ENCODE measurements around the gene DLG2. TPM values are rescaled to one million over a fixed set of nuclear protein-coding genes. Genes with fewer than 3 reads are reported as not detected.

The DLG2 gene
- polyA plus RNA-seq, 4 donors: 6.8 to 14.7 (median 13.2) TPM

DNA sequence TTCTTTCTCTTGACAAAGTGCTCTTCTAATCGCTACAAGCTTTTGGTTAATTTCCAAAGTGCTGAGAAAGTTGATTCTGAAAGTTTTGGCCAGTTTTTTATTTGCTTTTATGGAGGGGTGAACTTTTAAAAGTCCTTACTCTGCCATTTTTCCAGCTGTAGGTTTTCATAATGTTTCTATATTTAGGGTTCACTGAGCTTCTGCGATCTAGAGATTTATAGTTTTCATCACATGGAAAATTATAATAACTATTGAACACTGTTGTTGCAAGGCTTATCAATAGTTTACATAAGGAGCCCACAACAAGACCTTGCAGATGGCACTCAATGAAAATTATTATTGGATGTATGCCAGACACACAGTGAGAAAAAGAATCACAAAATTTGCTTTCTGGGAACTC lies 55.1 kb downstream of the DLG2 start:
- DNase-seq (ENCODE audit: low read depth in 4 of 4, low spot score in 3 of 4): peak in 2 of 4 donors; percentile 12 to 29

- no peak for DNase-seq (ENCODE audit: low read depth in 4 of 4, low spot score in 3 of 4)
Measured at GRCh38 chr11:85569525-85569924, 57.6 kb downstream of the DLG2 start.

GRCh38 chr11:85558411-85558810 lies 68.7 kb downstream of the DLG2 start:
- no peak for DNase-seq (ENCODE audit: low read depth in 4 of 4, low spot score in 3 of 4)

DNA sequence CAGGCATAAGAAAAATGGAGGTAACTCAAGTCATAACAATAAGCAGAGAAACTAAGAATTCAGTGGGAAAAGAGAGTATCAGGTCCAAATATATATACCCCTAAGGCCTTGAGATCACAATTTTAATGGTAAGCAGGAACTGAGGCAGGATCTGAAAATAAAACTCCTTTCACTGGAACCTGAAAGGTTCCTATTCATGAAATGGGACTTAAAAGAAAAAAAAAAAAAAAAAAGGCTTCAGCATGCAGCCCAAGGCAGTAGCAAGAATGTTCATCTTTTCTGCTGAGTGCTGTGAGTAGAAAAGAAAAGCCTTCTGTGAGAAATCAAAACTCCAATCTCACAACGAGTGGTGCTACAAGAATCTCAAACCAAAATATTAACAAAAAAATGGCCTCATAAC lies 75.3 kb downstream of the DLG2 start:
- no peak for DNase-seq (ENCODE audit: low read depth in 4 of 4, low spot score in 3 of 4)

- DNase-seq (ENCODE audit: low read depth in 4 of 4, low spot score in 3 of 4): no peak
Measured at GRCh38 chr11:85541683-85542082, 85.5 kb downstream of the DLG2 start.

- DNase-seq (ENCODE audit: low read depth in 4 of 4, low spot score in 3 of 4): no peak
Measured at GRCh38 chr11:85540635-85541205, 86.4 kb downstream of the DLG2 start.

DNA sequence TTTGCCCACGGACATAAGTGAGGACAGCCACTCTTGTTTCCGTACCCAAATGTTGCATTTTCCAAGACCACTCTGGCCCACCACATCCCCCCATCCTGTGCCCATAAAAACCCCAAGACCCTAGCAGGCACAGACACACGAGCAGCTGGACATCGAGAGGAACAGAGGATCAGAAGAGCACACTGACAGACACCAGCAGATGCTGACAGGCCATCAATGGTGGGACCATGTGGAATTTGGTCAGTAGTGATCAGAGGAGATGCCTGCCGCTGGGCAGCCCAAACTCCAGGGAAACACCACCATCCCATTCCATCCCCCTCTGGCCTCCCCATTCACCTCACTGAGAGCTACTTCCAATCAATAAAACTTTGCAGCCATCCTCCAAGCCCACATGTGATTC lies 87.0 kb downstream of the DLG2 start:
- DNase-seq (ENCODE audit: low read depth in 4 of 4, low spot score in 3 of 4): no peak

DNA sequence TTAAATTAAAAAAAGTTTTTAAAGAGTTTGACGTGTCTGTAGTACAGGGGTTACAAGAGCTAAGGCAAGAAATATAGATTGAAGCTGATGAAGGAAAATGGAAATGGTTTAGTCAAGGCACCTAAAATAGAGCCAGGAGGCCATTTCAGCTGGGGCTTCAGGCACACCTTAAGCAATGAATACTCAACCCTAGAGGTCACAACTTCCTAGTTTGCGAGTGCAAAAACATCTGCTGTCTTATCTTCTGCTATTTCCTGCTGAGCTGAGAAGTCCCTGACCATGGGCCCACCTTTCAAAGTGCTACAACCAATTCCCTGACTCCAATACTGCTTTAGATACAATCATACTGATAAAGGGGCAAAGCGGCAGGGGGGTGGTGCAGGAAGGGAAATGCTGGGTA lies 87.4 kb downstream of the DLG2 start:
- DNase-seq (ENCODE audit: low read depth in 4 of 4, low spot score in 3 of 4): no peak

- no peak for DNase-seq (ENCODE audit: low read depth in 4 of 4, low spot score in 3 of 4)
Measured at GRCh38 chr11:85539029-85539689, 88.0 kb downstream of the DLG2 start.

DNA sequence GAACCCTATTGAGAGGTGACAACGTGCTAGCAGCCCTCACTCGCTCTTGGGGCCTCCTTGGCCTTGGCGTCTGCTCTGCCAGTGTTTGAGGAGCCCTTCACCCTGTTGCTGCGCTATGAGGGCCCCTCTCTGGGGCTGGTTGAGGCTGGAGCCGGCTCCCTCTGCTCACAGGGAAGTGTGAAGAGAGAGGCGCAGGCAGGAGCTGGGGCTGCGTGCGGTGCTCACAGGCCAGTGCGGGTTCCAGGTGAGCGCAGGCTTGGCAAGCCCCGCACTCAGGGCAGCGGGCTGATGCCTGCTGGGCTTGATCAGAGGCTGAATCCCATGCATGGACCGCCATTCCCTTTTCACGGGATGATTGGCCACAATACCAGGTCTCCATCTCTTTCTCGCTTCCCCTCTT lies 90.7 kb downstream of the DLG2 start:
- no peak for DNase-seq (ENCODE audit: low read depth in 4 of 4, low spot score in 3 of 4)

GRCh38 chr11:85534806-85535205 lies 92.3 kb downstream of the DLG2 start:
- DNase-seq (ENCODE audit: low read depth in 4 of 4, low spot score in 3 of 4): no peak

DNA sequence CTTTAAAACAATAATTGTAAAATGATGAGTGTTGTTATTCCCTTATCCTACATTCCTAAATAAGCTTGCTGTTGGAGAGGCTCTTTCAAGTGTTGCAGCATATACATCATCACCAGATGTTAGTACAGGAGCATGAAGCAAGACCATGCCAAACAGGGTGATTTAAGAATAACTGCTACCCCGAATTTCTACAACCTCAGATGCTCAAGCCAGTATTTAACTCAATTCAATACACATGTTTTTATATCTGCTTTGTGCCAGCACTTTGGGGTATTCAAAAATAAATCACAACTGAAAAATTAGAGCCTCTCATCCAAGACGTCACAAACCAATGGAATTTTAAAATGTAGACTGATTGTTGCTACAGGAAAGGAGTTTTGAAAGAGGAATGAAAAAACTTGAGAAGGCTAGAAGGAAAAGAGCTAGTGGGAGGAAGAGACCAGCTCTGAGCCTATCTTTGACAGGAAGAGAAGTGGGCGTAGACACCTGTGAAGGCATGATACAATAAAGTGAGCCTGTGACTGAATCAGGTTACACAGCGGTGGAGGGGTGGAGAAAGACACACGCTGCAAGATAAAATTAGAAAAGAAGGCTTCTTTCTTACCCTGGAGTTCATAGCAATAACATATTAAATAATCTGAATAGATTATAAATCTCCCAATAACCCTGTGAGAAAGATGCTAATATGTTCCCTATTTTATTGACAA lies 95.8 kb downstream of the DLG2 start:
- DNase-seq (ENCODE audit: low read depth in 4 of 4, low spot score in 3 of 4): no peak

- no peak for DNase-seq (ENCODE audit: low read depth in 4 of 4, low spot score in 3 of 4)
Measured at GRCh38 chr11:85530634-85531033, 96.5 kb downstream of the DLG2 start.

GRCh38 chr11:85526564-85526963 lies 100.6 kb downstream of the DLG2 start:
- DNase-seq (ENCODE audit: low read depth in 4 of 4, low spot score in 3 of 4): no peak

- no peak for DNase-seq (ENCODE audit: low read depth in 4 of 4, low spot score in 3 of 4)
Measured at GRCh38 chr11:85525686-85526085, 101.5 kb downstream of the DLG2 start.

DNA sequence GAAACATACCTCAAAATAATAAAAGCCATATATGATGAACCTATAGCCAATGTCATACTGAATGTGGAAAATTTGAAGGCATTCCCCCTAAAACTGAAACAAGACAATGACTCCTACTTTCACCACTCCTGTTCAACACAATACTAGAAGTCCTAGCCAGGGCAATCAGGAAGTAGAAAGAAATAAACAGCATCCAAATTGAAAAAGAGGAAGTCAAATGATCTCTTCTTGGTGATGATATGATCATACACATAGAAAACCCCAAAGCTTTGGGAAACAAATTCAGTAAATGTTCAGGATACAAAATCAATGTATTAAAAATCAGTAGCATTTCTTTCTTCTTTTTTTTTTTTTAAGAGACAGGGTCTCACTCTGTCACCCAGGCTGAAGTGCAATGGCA lies 109.9 kb downstream of the DLG2 start:
- no peak for DNase-seq (ENCODE audit: low read depth in 4 of 4, low spot score in 3 of 4)

DNA sequence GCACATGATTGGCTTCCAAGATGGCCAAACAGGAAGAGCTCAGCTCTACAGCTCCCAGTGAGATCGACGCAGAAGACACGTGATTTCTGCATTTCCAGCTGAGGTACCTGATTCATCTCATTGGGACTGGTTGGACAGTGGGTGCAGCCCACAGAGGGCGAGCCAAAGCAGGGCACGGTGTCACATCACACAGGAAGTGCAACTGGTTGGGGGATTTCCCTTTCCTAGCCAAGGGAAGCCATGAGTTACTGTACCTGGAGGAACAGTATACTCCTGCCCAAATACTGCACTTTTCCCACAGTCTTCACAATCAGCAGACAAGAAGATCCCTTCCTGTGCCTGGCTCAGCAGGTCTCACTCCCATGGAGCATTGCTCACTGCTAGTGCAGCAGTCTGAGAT lies 131.2 kb downstream of the DLG2 start:
- no peak for DNase-seq (ENCODE audit: low read depth in 4 of 4, low spot score in 3 of 4)

GRCh38 chr11:85494396-85494795 lies 132.7 kb downstream of the DLG2 start:
- peak in 1 of 4 donors; percentile 16 for DNase-seq (ENCODE audit: low read depth in 4 of 4, low spot score in 3 of 4)

- no peak for DNase-seq (ENCODE audit: low read depth in 4 of 4, low spot score in 3 of 4)
Measured at GRCh38 chr11:85485902-85486301, 141.2 kb downstream of the DLG2 start.

DNA sequence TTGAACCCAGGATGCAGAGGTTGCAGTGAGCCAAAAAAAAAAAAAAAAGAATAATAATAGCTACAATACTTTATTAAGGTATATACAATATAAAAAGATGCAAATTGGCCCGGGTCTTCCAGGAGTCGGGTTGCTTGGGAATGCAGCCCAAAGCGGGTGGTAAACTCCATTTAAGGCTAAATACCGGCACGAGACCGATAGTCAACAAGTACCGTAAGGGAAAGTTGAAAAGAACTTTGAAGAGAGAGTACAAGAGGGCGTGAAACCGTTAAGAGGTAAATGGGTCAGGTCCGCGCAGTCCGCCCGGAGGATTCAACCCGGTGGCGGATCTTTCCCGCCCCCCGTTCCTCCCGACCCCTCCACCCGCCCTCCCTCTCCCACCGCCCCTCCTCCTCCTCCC lies 143.3 kb downstream of the DLG2 start:
- no peak for DNase-seq (ENCODE audit: low read depth in 4 of 4, low spot score in 3 of 4)

GRCh38 chr11:85481862-85482261 lies 145.3 kb downstream of the DLG2 start:
- DNase-seq (ENCODE audit: low read depth in 4 of 4, low spot score in 3 of 4): no peak
